GM18511 (cell line): ENCODE results near the gene HNRNPUL1.
A peak's percentile ranks its signal among the peaks of the same experiment; 100 is the strongest.
"Not testable (repeated sequence)": the region's sequence is repeated elsewhere in the genome, so short reads cannot be mapped to it uniquely, and the experiment has no call there.

Source experiments
- ATAC-seq: cut with Tn5 transposase; IDR thresholded peaks from one replicate; pipeline ENCODE4 v1.9.1; 2021; ENCODE audit warnings: mild to moderate bottlenecking, moderate library complexity; ENCODE audit not compliant: unreplicated experiment

The HNRNPUL1 gene

DNA sequence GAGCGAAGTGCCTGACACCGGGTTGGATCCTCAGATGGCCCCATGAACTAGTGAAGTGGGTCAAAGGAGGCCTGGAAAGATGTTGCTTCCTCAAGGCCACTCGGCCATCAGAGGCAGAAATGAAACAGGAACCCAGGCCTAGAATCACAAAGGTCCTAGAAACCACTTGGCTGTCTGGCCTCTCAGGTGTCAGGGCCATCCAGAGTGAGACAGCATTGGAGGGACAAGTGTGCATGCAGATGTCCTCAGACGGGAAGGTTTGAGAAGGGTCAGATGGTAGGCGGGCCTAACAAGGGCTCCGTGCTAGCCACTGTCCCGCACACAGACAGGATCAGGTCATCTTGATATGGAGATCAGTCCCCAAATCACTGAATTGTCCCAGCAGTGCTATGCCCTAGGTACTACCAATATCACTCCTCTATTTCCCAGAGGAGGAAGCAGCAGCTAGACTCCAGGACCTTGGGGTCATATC is 60.1 kb downstream of the HNRNPUL1 start:
- no peak for ATAC-seq

DNA sequence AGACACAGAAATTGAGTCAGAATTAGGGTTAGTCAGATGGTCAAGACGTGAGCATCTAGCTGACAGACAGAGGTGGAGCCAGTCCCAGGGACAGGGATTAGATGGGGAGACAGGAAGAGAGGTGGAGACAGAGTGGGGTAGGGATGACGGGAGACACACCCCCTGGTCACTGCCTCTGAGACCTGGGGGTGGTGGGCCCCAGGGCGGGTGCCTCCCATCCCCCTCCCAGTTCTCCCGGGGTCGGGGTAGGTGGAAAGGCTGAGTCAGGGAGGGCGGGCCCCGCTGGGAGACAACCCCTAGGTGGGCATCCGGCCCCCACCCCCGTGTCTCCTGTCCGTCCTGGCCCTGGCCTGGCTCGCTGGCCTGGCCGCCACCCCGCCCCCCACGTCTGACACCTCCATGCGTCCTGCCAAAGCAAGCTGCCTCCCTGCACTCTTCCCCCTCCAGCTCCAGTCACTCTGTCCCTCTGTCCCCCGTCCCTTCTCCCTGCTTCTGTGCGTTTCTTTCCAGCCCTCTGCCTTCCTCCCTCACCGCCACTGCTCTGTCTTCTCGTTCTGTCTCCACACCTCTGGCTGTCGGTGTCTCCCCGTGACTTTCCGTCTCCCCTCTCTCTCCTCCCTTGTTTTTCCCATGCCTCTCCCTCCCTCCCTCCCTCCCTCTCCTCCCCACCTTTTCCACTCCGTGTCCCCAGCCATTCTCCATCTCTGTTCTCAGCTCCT is 60.9 kb downstream of the HNRNPUL1 start:
- ATAC-seq = no peak

DNA sequence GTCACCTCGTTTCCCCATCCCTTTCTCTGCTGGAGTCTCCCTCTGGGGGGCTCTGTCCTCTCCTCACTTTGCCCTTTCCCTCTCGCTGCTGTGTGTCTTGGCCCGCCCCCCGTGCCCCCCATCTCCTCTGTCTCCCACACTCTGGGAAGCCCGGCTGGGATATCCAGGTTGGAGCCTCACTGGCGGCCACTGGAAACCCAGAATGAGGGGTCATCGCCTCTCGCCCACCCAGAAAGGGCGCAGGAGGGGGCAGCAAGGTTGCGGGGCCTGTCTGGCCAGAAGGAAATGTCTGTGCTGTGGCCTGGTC is 61.4 kb downstream of the HNRNPUL1 start:
- no peak for ATAC-seq

DNA sequence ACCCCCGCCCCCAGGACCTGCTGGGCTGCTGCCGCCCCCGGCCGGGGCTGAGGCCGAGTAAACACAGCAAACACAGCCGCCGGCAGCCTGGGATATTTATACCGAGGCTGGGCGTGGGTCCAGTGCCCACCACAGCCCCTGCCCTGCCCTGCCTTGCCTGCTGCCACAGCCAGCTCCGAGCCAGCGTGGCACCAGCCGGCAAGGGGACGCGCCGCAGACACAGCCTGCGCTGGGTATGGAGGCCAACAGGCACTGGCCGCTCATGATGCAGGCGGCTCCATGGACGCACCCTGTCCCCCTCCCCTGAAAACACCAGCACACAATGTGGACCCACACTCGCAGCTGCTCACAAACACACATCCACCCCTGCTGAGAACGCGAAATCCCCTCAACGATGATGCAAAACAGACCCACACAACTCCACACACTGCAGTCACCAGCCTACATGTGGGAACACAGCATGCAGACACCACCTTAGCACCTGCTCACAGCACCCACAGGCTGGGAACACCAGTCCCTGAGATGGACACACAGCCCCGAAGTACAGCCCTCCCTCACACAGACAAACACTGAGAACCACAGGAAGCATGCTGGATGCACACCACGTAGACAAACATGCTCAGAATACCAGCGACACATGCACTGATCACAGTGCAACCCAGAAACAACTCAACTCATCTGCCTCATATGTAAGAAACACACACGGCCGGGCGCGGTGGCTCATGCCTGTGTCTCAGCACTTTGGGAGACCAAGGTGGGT is 62.0 kb downstream of the HNRNPUL1 start:
- ATAC-seq = no peak

DNA sequence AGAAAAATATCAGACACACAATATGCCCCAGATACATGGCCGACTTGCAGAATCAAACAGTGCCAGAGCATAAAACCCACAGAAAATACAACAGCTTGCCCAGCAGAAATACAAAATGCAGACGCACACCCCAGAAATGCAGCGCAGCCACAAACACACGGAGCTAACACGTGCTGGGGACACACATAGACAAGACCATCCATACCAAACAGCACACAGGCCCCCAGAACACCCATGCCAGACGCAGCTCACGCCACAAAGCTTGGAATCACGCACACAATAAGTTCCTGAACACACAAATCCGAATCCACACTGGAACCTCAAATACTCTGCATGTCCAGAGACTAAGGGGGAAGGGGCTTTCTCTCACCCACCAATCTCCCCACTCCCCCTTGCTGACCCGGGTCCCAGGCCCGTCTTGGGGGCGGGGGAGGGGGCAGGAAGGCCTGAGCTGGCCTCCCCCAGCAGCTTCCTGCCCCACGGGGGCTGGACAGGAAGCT is 63.0 kb downstream of the HNRNPUL1 start:
- peak; percentile 5 for ATAC-seq

GRCh38 chr19:41327576-41328156 is 63.5 kb downstream of the HNRNPUL1 start:
- peak; percentile 64 for ATAC-seq

DNA sequence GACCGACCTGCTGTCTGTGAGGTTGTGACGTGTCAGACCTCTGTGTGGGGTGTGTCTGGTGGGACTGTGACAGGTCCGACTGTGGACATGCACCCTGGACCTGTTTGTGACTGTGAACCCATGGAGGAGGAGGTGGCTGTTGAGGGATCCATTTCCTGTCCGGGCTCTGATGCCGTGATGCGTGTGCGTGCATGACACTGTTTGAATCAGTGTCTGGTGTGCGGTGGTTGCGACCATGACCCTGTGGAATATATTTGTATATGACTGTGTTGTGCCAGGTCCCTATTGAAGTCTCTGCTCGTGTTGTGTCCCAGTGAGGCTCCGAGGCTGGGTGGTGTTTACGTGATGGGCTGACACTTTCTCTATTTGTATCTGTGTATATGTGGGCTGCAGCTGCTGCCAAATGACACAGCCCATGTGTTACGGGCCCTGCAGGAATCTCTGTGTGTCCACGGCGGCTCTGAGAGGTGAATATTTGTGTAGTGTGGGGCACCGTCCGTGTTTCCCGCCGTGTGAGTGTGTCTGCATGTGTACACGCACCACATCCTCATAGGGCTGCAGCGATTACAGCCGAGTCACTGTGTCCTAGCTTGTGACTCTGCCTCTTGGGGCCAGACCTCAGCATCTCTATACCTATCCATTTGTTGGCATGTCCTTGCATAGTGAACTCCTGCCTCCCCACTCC is 64.1 kb downstream of the HNRNPUL1 start:
- peak; percentile 21 for ATAC-seq

GRCh38 chr19:41328842-41329225 is 64.7 kb downstream of the HNRNPUL1 start:
- no peak for ATAC-seq

GRCh38 chr19:41330481-41330880 is 66.3 kb downstream of the HNRNPUL1 start:
- no peak for ATAC-seq

GRCh38 chr19:41330946-41331678 is 66.9 kb downstream of the HNRNPUL1 start:
- ATAC-seq = no peak

GRCh38 chr19:41332000-41332399 is 67.8 kb downstream of the HNRNPUL1 start:
- ATAC-seq = no peak

DNA sequence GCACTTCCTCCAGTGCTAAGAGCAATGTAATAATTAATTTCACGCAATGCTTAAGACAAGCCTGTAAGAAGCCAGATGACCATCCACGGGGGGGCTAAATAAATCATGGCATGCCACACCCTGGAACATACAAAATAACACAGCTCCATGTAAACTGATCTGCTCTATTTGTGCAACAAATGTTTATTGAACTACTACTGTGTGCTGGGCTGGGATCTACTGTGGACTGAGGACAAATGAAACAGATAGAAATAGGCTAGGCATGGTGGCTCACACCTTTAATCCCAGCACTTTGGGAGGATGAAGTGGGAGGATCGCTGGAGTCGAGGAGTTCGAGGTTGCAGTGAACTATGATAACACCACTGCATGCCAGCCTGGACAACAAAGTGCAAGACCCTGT is 68.3 kb downstream of the HNRNPUL1 start:
- ATAC-seq = no peak

DNA sequence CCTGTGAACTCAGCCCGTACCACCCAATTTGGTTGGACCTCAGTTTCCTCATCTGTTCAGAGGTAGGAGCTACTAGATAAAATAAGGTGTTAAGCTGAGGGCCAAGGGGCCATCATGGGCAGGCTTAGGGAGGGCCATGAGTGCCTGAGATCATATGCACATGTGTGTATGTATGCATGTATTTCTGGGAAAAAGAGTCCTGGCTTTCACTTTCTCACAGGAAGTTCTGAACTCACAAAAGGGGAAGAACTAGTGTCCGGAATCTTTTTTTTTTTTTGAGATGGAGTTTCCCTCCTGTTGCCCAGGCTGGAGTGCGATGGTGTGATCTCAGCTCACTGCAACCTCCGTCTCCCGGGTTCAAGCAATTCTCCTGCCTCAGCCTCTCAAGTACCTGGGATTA is 70.6 kb downstream of the HNRNPUL1 start:
- ATAC-seq = no peak

DNA sequence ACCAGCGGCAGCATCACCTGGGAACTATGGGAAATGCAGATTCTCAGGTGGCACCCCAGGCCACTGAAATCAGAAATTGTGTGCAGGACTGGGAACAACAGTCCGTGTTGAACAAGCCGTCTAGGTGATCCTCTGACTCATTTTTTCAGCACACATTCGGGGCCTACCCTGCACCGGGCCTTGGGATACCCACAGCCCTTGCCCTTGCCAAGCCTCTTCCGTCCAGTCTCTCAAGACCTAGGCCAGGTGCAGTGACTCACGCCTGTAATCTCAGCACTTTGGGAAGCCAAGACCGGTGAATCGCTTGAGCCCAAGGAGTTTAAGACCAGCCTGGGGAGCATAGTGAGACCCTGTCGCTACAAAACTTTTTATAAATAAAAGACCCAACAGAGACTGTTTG is 71.3 kb downstream of the HNRNPUL1 start:
- ATAC-seq = no peak

DNA sequence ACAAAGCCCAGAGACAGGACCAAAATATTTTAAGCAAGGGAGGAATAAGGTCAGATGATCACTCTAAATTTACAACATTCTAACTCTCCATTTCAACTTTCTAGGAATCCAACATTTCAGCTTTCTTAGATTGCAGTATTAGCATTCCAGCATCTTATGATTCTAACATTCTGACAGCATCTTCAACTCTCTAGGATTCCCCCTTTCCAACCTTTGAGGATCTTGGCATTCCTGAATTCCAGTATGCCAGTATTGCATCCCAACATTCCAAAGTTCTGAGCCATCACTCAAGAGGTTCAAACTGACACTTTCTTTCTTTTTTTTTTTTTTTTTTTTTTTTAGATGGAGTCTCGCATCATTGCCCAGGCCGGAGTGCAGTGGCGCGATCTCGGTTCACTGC is 75.8 kb downstream of the HNRNPUL1 start:
- ATAC-seq = no peak

GRCh38 chr19:41341669-41342490 is 77.7 kb downstream of the HNRNPUL1 start:
- no peak for ATAC-seq

GRCh38 chr19:41344162-41344561 is 80.0 kb downstream of the HNRNPUL1 start:
- ATAC-seq = no peak

- not testable (repeated sequence) for ATAC-seq
Observed at GRCh38 chr19:41346916-41347315, 82.7 kb downstream of the HNRNPUL1 start.

GRCh38 chr19:41350735-41351338 is 86.7 kb downstream of the HNRNPUL1 start:
- peak; percentile 1 for ATAC-seq
